HepG2 (cell line): Measurements from ENCODE around the gene CCDC28A. TPM values are rescaled to one million over a fixed set of nuclear protein-coding genes. Genes with fewer than 3 reads are reported as not detected.

Experiments used
- CAMTA2 ChIP-seq: sonication (generic); formaldehyde crosslinking; IDR thresholded peaks from 2 replicates; pipeline ENCODE4 v1.4.0; 2020; ENCODE audit warnings: mild to moderate bottlenecking, missing genetic modification reagents, borderline replicate concordance
- NR2F6 ChIP-seq, 2 experiments: IDR thresholded peaks; 2 replicates each; pipeline ENCODE4 v1.6.1; 2016; ENCODE audit warnings: antibody characterized with exemption in 1 of 2, mild to moderate bottlenecking in 1 of 2
- RXRB ChIP-seq: IDR thresholded peaks from 2 replicates; pipeline ENCODE4 v1.6.1; 2016; ENCODE audit warnings: borderline replicate concordance, missing genetic modification reagents, missing compliant biosample characterization
- SYNCRIP ChIP-seq: fragments of 200-400 bp; formaldehyde crosslinking; IDR thresholded peaks from 2 replicates; pipeline ENCODE4 v1.6.1; 2018; ENCODE audit warnings: mild to moderate bottlenecking, low read depth, low read length; ENCODE audit not compliant: insufficient read depth
- ZC3H13 ChIP-seq: sonication (generic); formaldehyde crosslinking; IDR thresholded peaks from 2 replicates; pipeline ENCODE4 v1.8.1; 2023; ENCODE audit warnings: mild to moderate bottlenecking, missing genetic modification reagents, moderate library complexity
- ZFX ChIP-seq: sonication (generic); formaldehyde crosslinking; IDR thresholded peaks from 2 replicates; pipeline ENCODE4 v1.4.0; 2020; ENCODE audit warnings: mild to moderate bottlenecking, low read depth, missing genetic modification reagents, moderate library complexity
- ZMYM4 ChIP-seq: sonication (generic); formaldehyde crosslinking; IDR thresholded peaks from 2 replicates; pipeline ENCODE4 v1.8.1; 2023; ENCODE audit warnings: mild to moderate bottlenecking, missing genetic modification reagents
- ZNF230 ChIP-seq: sonication (generic); formaldehyde crosslinking; IDR thresholded peaks from 2 replicates; pipeline ENCODE4 v1.4.0; 2020; ENCODE audit warnings: mild to moderate bottlenecking, missing genetic modification reagents
- ZNF274 ChIP-seq: sonication (generic); formaldehyde crosslinking; IDR thresholded peaks from 2 replicates; pipeline ENCODE4 v1.5.1; 2020; ENCODE audit warnings: mild to moderate bottlenecking, missing genetic modification reagents
- ZNF816 ChIP-seq: sonication (generic); formaldehyde crosslinking; IDR thresholded peaks from 2 replicates; pipeline ENCODE4 v1.8.0; 2022; ENCODE audit warnings: missing genetic modification reagents, mild to moderate bottlenecking, borderline replicate concordance
- polyA plus RNA-seq, 8 experiments: library from polyadenylated mRNA; depleted of rRNA in 3 of 8; stranded (reverse) in 7 of 8; unstranded in 1 of 8; fragments of >200 nt; fragmentation: Illumina TruSeq in 4 of 8; extraction: Trizol in 4 of 8; gene quantifications; 2 replicates each; pipeline versions ENCODE4 v1.2.1 to v1.2.3, GENCODE V29; 2011 to 2016; ENCODE audit warnings: low read depth in 4 of 8, missing spikeins in 1 of 8, mixed read lengths in 1 of 8; ENCODE audit not compliant: insufficient read depth in 1 of 8
- total RNA-seq, 5 experiments: library from RNA; depleted of rRNA; stranded (reverse); fragments of >200 nt; fragmentation: Illumina TruSeq; extraction: Trizol; gene quantifications; 2 replicates each; pipeline ENCODE4 v1.2.3, GENCODE V29; 2016; ENCODE audit warnings: low read depth in 1 of 5
- TF ChIP-seq, protein P1 (sequence below): sonication (generic); formaldehyde crosslinking; IDR thresholded peaks from 2 replicates; pipeline ENCODE4 v1.4.0; 2020; ENCODE audit warnings: mild to moderate bottlenecking, missing genetic modification reagents, borderline replicate concordance
- TF ChIP-seq, protein P2 (sequence below): sonication (generic); formaldehyde crosslinking; IDR thresholded peaks from 2 replicates; pipeline ENCODE4 v1.8.0; 2022; ENCODE audit warnings: low read depth, missing genetic modification reagents
- TF ChIP-seq, protein P3 (sequence below): IDR thresholded peaks from 2 replicates; pipeline ENCODE4 v1.6.1; 2012; ENCODE audit warnings: low read length, improper control_type of control experiment
- TF ChIP-seq, protein P4 (sequence below): sonication (generic); formaldehyde crosslinking; IDR thresholded peaks from 2 replicates; pipeline ENCODE4 v1.5.1; 2020; ENCODE audit warnings: missing genetic modification reagents, mild to moderate bottlenecking, borderline replicate concordance
- TF ChIP-seq, protein P5 (sequence below): sonication (generic); formaldehyde crosslinking; IDR thresholded peaks from 2 replicates; pipeline ENCODE4 v1.4.0; 2020; ENCODE audit warnings: missing genetic modification reagents

The CCDC28A gene
- total and polyA plus RNA-seq, 2 of the 13 experiments (the other 11 are each of a cell fraction or from before 2014, with no cell fraction given), result 15.8 TPM

DNA sequence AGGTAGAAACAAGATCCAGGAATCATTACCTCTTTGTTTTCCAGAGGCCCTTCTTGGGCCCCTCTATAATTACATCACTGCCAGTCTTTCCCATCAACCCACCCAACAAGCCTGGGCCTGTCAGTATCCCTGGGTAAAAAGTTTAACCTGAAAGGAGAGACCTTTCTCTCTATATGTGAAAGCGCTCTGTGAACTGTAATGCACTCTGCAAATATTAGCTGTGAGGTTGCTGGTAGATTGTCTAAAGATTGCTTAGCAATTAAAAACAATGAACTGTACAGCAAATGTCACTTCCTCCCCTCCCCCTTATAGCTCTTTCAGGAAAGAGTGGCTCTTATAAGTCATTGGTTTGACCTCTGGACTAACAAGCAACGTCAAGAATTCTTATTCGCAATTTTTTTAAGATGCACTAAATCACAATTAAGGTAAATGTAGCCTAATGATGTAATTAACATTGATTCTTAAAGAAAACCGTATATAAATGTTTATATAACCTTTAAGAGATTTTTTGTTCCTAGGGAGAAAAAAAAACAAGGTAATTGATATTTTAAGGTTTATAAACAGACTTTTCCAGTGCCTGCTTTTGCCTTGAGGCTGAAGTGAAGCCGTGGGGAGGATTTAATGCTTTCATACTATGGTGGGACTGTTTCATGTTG is 40.7 kb downstream of the CCDC28A start (continued):
- TF ChIP-seq, protein P1, sequence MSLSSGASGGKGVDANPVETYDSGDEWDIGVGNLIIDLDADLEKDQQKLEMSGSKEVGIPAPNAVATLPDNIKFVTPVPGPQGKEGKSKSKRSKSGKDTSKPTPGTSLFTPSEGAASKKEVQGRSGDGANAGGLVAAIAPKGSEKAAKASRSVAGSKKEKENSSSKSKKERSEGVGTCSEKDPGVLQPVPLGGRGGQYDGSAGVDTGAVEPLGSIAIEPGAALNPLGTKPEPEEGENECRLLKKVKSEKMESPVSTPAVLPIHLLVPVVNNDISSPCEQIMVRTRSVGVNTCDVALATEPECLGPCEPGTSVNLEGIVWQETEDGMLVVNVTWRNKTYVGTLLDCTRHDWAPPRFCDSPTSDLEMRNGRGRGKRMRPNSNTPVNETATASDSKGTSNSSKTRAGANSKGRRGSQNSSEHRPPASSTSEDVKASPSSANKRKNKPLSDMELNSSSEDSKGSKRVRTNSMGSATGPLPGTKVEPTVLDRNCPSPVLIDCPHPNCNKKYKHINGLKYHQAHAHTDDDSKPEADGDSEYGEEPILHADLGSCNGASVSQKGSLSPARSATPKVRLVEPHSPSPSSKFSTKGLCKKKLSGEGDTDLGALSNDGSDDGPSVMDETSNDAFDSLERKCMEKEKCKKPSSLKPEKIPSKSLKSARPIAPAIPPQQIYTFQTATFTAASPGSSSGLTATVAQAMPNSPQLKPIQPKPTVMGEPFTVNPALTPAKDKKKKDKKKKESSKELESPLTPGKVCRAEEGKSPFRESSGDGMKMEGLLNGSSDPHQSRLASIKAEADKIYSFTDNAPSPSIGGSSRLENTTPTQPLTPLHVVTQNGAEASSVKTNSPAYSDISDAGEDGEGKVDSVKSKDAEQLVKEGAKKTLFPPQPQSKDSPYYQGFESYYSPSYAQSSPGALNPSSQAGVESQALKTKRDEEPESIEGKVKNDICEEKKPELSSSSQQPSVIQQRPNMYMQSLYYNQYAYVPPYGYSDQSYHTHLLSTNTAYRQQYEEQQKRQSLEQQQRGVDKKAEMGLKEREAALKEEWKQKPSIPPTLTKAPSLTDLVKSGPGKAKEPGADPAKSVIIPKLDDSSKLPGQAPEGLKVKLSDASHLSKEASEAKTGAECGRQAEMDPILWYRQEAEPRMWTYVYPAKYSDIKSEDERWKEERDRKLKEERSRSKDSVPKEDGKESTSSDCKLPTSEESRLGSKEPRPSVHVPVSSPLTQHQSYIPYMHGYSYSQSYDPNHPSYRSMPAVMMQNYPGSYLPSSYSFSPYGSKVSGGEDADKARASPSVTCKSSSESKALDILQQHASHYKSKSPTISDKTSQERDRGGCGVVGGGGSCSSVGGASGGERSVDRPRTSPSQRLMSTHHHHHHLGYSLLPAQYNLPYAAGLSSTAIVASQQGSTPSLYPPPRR (CRISPR knock-in tag), result peak; percentile 85
- TF ChIP-seq ZNF230 (CRISPR knock-in tag) (no peak), CAMTA2 (CRISPR knock-in tag) (no peak), ZNF274 (no peak), NR2F6 (IDR thresholded peaks at IDR 0.05) (peak; percentile 90), NR2F6 (CRISPR knock-in tag; IDR thresholded peaks at IDR 0.05) (peak; percentile 76), ZMYM4 (CRISPR knock-in tag) (peak; percentile 65), ZC3H13 (CRISPR knock-in tag) (no peak), SYNCRIP (no peak), RXRB (CRISPR knock-in tag) (peak; percentile 76; the same call in 1 of the 2 replicates), ZFX (0 out of 2 replicates have a peak, but pooled peaks have one; percentile 52), ZNF816 (CRISPR knock-in tag) (0 out of 2 replicates have a peak, but pooled peaks have one; percentile 53)
- TF ChIP-seq, protein P2, sequence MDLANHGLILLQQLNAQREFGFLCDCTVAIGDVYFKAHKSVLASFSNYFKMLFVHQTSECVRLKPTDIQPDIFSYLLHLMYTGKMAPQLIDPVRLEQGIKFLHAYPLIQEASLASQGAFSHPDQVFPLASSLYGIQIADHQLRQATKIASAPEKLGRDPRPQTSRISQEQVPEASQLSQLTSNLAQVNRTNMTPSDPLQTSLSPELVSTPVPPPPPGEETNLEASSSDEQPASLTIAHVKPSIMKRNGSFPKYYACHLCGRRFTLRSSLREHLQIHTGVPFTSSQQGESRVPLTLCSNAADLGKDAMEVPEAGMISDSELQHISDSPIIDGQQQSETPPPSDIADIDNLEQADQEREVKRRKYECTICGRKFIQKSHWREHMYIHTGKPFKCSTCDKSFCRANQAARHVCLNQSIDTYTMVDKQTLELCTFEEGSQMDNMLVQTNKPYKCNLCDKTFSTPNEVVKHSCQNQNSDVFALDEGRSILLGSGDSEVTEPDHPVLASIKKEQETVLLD (CRISPR knock-in tag), result no peak
- TF ChIP-seq, protein P3, sequence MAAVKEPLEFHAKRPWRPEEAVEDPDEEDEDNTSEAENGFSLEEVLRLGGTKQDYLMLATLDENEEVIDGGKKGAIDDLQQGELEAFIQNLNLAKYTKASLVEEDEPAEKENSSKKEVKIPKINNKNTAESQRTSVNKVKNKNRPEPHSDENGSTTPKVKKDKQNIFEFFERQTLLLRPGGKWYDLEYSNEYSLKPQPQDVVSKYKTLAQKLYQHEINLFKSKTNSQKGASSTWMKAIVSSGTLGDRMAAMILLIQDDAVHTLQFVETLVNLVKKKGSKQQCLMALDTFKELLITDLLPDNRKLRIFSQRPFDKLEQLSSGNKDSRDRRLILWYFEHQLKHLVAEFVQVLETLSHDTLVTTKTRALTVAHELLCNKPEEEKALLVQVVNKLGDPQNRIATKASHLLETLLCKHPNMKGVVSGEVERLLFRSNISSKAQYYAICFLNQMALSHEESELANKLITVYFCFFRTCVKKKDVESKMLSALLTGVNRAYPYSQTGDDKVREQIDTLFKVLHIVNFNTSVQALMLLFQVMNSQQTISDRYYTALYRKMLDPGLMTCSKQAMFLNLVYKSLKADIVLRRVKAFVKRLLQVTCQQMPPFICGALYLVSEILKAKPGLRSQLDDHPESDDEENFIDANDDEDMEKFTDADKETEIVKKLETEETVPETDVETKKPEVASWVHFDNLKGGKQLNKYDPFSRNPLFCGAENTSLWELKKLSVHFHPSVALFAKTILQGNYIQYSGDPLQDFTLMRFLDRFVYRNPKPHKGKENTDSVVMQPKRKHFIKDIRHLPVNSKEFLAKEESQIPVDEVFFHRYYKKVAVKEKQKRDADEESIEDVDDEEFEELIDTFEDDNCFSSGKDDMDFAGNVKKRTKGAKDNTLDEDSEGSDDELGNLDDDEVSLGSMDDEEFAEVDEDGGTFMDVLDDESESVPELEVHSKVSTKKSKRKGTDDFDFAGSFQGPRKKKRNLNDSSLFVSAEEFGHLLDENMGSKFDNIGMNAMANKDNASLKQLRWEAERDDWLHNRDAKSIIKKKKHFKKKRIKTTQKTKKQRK, result no peak
- TF ChIP-seq, protein P4, sequence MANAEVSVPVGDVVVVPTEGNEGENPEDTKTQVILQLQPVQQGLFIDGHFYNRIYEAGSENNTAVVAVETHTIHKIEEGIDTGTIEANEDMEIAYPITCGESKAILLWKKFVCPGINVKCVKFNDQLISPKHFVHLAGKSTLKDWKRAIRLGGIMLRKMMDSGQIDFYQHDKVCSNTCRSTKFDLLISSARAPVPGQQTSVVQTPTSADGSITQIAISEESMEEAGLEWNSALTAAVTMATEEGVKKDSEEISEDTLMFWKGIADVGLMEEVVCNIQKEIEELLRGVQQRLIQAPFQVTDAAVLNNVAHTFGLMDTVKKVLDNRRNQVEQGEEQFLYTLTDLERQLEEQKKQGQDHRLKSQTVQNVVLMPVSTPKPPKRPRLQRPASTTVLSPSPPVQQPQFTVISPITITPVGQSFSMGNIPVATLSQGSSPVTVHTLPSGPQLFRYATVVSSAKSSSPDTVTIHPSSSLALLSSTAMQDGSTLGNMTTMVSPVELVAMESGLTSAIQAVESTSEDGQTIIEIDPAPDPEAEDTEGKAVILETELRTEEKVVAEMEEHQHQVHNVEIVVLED, result 0 out of 2 replicates have a peak, but pooled peaks have one; percentile 5
- TF ChIP-seq, protein P5, sequence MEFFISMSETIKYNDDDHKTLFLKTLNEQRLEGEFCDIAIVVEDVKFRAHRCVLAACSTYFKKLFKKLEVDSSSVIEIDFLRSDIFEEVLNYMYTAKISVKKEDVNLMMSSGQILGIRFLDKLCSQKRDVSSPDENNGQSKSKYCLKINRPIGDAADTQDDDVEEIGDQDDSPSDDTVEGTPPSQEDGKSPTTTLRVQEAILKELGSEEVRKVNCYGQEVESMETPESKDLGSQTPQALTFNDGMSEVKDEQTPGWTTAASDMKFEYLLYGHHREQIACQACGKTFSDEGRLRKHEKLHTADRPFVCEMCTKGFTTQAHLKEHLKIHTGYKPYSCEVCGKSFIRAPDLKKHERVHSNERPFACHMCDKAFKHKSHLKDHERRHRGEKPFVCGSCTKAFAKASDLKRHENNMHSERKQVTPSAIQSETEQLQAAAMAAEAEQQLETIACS (CRISPR knock-in tag), result no peak
